Transverse colon (tissue), 4 donors: ENCODE results near the gene ACAP2.

Source experiments
- CTCF ChIP-seq, 5 experiments: fragments of 200-600 bp in 3 of 5; fragments of 450-650 bp in 2 of 5; sonication (generic) in 3 of 5; IDR thresholded peaks; 1 replicate in 2 of 5; 2 replicates in 3 of 5; pipeline ENCODE4 v1.5.1; 2016 to 2017; ENCODE audit warnings: antibody characterized with exemption in 5 of 5, inconsistent platforms in 3 of 5, mild to moderate bottlenecking in 2 of 5, moderate library complexity in 1 of 5
- POLR2AphosphoS5 ChIP-seq, 3 donors: sonication (generic); formaldehyde crosslinking; IDR thresholded peaks; one replicate each; pipeline ENCODE4 v1.6.1; 2016; ENCODE audit warnings: antibody characterized with exemption in 3 of 3

- no peak for TF ChIP-seq POLR2AphosphoS5 (IDR thresholded peaks at IDR 0.05)
- TF ChIP-seq CTCF (IDR thresholded peaks at IDR 0.05), result no peak
Measured at GRCh38 chr3:195445885-195446284, 3.1 kb upstream of the ACAP2 start.
